Measurements from ENCODE around the gene BAIAP3. TPM values are rescaled to one million over a fixed set of nuclear protein-coding genes. Genes with fewer than 3 reads are reported as not detected.

BAIAP3 gene
- total RNA-seq, 1 donor from 2014 or later = 4.2 TPM

GRCh38 chr16:1334739-1335138 is 1.3 kb downstream of the BAIAP3 start:
- no peak overlapping the region for H3K4me3 ChIP-seq
- H3K27me3 ChIP-seq = peaks cover 11% of the 10 kb centered on the region
- TF ChIP-seq CTCF (IDR thresholded peaks at IDR 0.05) (no peak), POLR2AphosphoS5 (IDR thresholded peaks at IDR 0.05; ENCODE audit: insufficient read depth in 1 of 2, low read depth in 1 of 2) (no peak), POLR2A (IDR thresholded peaks at IDR 0.05) (no peak)
- no peak overlapping the region for H3K27ac ChIP-seq
- H3K36me3 ChIP-seq = no peaks in the 10 kb centered on the region
- intact Hi-C loops (cut with DNase I) = loop anchor here (5.0 kb wide), 1 partner anchor 243 kb away; no protein-coding TSS in a partner anchor
- no peaks in the 10 kb centered on the region for H3K9me3 ChIP-seq
- no peak for DNase-seq (ENCODE audit: extremely low spot score in 2 of 2)
- H3K4me1 ChIP-seq = peaks cover 29% of the 10 kb centered on the region

- Histone ChIP-seq H3K27ac (no peak overlapping the region), H3K4me1 (peaks cover 29% of the 10 kb centered on the region), H3K9me3 (no peaks in the 10 kb centered on the region), H3K27me3 (peaks cover 11% of the 10 kb centered on the region), H3K4me3 (no peak overlapping the region), H3K36me3 (no peaks in the 10 kb centered on the region)
- DNase-seq (ENCODE audit: extremely low spot score in 2 of 2) = no peak
- TF ChIP-seq CTCF (IDR thresholded peaks at IDR 0.05) = no peak
- no peak for TF ChIP-seq POLR2AphosphoS5 (IDR thresholded peaks at IDR 0.05; ENCODE audit: insufficient read depth in 1 of 2, low read depth in 1 of 2)
- TF ChIP-seq POLR2A (IDR thresholded peaks at IDR 0.05) = no peak
- intact Hi-C loops (cut with DNase I) = no loop called here
Measured at GRCh38 chr16:1335211-1335971, 1.9 kb downstream of the BAIAP3 start.

DNA sequence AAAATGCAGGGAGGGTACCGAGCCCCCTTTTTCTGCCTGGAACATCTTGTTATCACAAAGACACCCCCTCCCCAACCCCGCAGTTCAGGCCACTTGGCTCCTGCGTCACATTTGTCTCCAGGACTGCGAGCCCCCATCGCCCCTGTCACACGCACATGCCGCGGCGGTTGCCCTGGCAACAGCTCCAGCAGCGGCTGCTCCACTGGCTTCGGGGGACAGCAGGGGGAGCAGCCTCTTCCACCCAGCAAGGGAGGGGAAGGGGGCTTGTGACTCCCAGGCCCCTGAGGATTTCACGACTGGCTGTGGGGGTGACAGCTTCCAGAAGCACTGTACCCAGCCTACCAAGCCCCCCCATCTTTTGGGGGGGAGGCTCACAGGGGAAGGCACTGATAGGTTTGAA is 2.6 kb downstream of the BAIAP3 start:
- H3K27me3 ChIP-seq = peaks cover 11% of the 10 kb centered on the region
- TF ChIP-seq POLR2A (IDR thresholded peaks at IDR 0.05) (no peak), CTCF (IDR thresholded peaks at IDR 0.05) (no peak), POLR2AphosphoS5 (IDR thresholded peaks at IDR 0.05; ENCODE audit: insufficient read depth in 1 of 2, low read depth in 1 of 2) (no peak)
- intact Hi-C loops (cut with DNase I) = no loop called here
- H3K27ac ChIP-seq = no peak overlapping the region
- no peaks in the 10 kb centered on the region for H3K9me3 ChIP-seq
- H3K4me1 ChIP-seq = peaks cover 29% of the 10 kb centered on the region
- DNase-seq (ENCODE audit: extremely low spot score in 2 of 2) = no peak
- H3K36me3 ChIP-seq = no peaks in the 10 kb centered on the region
- H3K4me3 ChIP-seq = no peak overlapping the region

- intact Hi-C loops (cut with DNase I) = no loop called here
- DNase-seq (ENCODE audit: extremely low spot score in 2 of 2) = no peak
- no peaks in the 10 kb centered on the region for H3K36me3 ChIP-seq
- no peak overlapping the region for H3K27ac ChIP-seq
- TF ChIP-seq CTCF (IDR thresholded peaks at IDR 0.05) (no peak), POLR2AphosphoS5 (IDR thresholded peaks at IDR 0.05; ENCODE audit: insufficient read depth in 1 of 2, low read depth in 1 of 2) (no peak)
- H3K9me3 ChIP-seq = no peaks in the 10 kb centered on the region
- H3K4me1 ChIP-seq = peaks cover 26% of the 10 kb centered on the region
- peaks cover 11% of the 10 kb centered on the region for H3K27me3 ChIP-seq
- H3K4me3 ChIP-seq = no peak overlapping the region
Measured at GRCh38 chr16:1336619-1337018, 3.2 kb downstream of the BAIAP3 start.

- no peak for DNase-seq (ENCODE audit: extremely low spot score in 2 of 2)
- Histone ChIP-seq H3K4me1 (peaks cover 22% of the 10 kb centered on the region), H3K9me3 (no peaks in the 10 kb centered on the region), H3K36me3 (no peaks in the 10 kb centered on the region), H3K27me3 (peaks cover 11% of the 10 kb centered on the region), H3K4me3 (no peak overlapping the region), H3K27ac (no peak overlapping the region)
- TF ChIP-seq POLR2AphosphoS5 (IDR thresholded peaks at IDR 0.05; ENCODE audit: insufficient read depth in 1 of 2, low read depth in 1 of 2) = no peak
- no peak for TF ChIP-seq CTCF (IDR thresholded peaks at IDR 0.05)
- no peak for TF ChIP-seq POLR2A (IDR thresholded peaks at IDR 0.05)
- intact Hi-C loops (cut with DNase I) = no loop called here
Measured at GRCh38 chr16:1337486-1337885, 4.0 kb downstream of the BAIAP3 start.
